Measurements from ENCODE around the gene GEN1.

Gene GEN1

DNA sequence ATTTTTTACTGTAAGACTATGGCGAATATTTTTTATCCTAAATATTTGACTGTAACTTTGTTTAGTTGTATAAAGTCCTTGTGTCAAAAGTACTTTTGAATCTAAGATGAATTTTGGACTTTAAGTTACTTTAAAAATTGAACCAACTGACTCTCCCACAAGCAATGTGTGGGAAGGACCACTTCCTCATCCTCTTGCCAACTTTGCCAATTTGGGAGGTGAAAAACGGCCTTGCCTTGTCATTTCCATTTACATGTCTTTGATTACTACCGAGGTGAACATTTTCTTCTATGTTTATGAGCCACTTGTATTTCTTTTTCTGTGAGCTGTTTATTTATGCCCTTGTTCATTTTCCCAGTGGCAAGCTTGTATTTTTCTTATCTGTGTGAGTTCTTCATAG is 49.6 kb downstream of the GEN1 start:
- Mint-ChIP-seq H3K27me3 (peaks cover 7% of the 10 kb centered on the region), H3K4me3 (no peak overlapping the region), H3K27ac (no peak overlapping the region), H3K4me1 (no peaks in the 10 kb centered on the region), H3K36me3 (no peaks in the 10 kb centered on the region), H3K9me3 (no peaks in the 10 kb centered on the region)

DNA sequence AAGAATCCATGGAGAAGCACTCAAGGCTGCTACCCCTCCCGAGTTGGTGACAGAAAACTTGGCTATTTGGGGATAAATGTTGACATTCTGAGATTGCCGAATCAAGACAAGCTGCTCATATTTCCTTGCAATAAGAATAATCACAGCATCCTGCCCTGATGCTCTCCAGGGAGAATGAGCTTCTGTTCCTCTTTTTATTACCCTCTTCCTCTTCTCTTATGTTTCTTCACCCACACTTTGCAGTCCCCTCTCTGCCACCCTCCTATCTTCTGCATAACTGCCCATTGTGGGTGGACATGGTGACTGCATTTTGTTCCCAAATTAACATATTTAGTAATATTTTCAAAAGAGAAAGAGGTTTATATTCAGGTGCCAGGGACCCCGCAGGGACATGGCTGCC is 50.4 kb downstream of the GEN1 start:
- H3K36me3 Mint-ChIP-seq: no peaks in the 10 kb centered on the region
- no peak overlapping the region for H3K27ac Mint-ChIP-seq
- H3K9me3 Mint-ChIP-seq: no peaks in the 10 kb centered on the region
- no peaks in the 10 kb centered on the region for H3K4me1 Mint-ChIP-seq
- H3K27me3 Mint-ChIP-seq: peaks cover 5% of the 10 kb centered on the region
- H3K4me3 Mint-ChIP-seq: no peak overlapping the region

DNA sequence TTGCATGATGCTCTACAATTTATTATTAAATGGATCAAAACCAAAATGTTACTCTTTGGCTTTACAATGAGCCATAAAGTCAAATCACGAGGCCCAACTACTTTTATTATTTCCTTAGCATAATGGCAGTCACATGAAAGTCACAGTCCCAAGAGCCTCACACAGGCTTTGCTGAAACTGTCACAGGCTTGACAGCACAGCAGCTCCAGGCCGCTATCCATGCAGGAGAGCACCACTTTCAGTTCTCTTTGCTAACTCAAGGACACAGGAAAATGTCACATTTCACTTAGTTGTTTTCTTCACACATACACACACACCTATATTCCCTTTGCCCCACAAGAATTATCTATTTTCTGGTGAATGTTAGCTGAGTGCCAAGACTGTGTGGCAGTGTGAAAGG is 51.2 kb downstream of the GEN1 start:
- Mint-ChIP-seq H3K4me1 (no peaks in the 10 kb centered on the region), H3K9me3 (no peaks in the 10 kb centered on the region), H3K4me3 (no peak overlapping the region), H3K27ac (no peak overlapping the region), H3K36me3 (no peaks in the 10 kb centered on the region), H3K27me3 (peaks cover 5% of the 10 kb centered on the region)

DNA sequence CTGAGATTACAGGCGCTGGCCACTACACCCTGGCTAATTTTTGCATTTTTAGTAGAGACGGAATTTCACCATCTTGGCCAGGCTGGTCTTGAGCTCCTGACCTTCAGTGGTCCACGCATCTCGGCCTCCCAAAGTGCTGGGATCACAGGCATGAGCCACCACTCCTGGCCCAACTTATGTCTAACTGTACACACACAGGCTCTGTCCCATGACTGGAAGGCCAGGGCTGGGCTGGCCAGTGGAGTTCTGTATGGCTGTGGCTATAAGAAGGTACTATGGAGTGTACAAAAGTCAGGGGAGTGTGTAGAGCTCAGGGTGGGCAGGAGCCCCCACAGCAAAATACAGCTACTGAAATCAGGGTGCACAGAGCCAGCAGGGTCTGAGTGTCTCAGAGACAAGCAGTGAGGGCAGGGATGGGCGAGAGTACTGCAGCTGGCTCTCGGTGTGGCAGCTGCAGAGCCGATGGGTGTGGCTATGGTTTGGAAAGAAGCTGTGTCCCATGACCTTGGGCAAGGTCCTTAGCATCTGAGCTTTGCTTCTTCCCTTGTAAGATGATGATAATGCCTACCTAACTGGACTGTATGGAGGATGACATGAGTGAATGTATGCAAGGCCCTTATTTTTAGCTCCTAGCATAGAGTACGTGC is 51.9 kb downstream of the GEN1 start:
- H3K4me1 Mint-ChIP-seq: no peaks in the 10 kb centered on the region
- peaks cover 5% of the 10 kb centered on the region for H3K27me3 Mint-ChIP-seq
- H3K36me3 Mint-ChIP-seq: no peaks in the 10 kb centered on the region
- no peaks in the 10 kb centered on the region for H3K9me3 Mint-ChIP-seq
- no peak overlapping the region for H3K27ac Mint-ChIP-seq
- no peak overlapping the region for H3K4me3 Mint-ChIP-seq

DNA sequence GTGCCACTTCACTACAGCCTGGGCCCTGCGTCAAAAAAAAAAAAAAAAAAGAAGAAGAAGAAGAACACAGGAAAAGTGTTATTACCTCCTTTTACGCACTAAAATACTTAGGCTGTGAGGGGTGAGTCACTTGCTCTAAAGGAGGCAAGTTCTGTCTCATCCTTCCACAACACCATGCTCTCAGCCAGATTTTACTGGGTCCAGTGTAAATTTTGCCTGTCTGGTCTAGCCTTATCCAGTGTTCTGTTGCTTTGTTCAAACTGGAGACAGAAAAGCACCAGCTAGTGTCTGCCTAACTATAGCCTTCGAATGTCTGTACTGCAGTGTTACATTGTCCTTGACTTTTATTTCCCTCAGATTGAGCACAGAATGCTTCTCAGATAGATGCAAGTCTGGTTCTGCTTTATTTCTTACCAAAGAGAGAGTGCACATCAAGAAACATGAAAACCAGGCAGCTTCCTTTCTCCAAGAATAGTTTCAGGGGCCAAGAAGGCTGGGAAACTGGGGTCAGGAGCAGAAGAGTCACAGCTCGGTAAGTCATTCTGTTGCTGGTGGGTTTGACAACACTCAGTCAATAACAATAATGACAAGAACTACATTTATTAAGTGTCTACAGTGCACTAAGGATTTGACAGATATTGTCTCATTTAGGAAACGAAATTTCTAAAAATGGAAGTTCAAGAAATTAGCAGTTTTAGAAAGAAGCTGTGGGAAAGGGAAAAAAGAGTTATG is 59.2 kb downstream of the GEN1 start:
- Mint-ChIP-seq H3K27me3 (peaks cover 2% of the 10 kb centered on the region), H3K4me3 (no peak overlapping the region), H3K36me3 (no peaks in the 10 kb centered on the region), H3K27ac (no peak overlapping the region), H3K9me3 (no peaks in the 10 kb centered on the region), H3K4me1 (no peaks in the 10 kb centered on the region)

DNA sequence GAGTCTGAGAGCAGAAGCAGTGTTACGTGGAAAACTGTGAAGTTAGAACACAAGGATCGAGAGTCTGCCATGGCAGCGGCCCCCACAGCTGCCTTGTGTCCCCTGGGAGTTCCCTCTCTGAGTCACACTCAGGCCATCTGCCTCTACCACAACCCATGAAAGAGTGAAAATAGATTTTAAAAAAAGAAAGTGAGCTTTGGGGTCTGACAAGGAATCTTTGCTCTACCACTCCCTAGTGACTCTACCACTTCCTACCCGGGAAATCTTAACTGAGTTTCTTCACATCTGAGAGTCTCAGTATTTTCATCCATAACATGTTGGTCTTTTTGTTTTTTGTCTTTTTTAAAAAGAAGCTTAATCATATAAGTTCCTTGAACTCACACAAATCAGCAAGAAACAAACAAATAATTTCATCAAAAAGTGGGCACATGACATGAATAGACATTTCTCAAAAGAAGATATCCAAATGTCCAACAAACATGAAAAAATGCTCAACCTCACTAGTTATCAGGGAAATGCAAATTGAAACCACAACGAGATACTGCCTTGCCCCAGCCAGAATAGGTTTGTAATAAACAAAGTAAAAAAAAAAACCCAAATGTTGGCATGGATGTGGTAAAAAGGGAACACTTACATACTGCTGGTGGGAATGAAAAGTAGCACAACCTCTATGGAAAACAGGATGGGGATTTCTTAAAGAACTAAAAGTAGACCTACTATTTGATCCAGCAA is 60.0 kb downstream of the GEN1 start:
- Mint-ChIP-seq H3K4me1 (no peaks in the 10 kb centered on the region), H3K27ac (no peak overlapping the region), H3K27me3 (peaks cover 2% of the 10 kb centered on the region)

DNA sequence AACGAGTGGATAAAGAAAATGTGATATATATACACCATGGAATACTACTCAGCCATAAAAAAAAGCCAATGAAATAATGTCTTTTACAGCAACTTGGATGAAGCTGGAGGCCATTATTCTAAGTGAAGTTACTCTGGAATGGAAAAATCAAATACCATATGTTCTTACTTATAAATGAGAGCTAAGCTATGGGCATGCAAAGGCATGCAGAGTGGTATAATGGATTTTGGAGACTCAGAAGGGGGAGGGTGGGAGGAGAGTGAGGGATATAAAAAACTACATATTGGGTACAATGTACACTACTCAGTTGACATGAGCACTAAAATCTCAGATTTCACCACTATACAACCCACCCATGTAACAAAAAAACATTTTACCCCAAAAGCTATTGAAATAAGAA is 60.7 kb downstream of the GEN1 start:
- Mint-ChIP-seq H3K27ac (no peak overlapping the region), H3K4me1 (no peaks in the 10 kb centered on the region), H3K27me3 (peaks cover 2% of the 10 kb centered on the region), H3K4me3 (no peak overlapping the region), H3K9me3 (no peaks in the 10 kb centered on the region), H3K36me3 (no peaks in the 10 kb centered on the region)

More for the DNA sequence above, 60.0 kb downstream of the GEN1 start:
- no peak overlapping the region for H3K4me3 Mint-ChIP-seq
- H3K9me3 Mint-ChIP-seq: no peaks in the 10 kb centered on the region
- H3K36me3 Mint-ChIP-seq: no peaks in the 10 kb centered on the region

DNA sequence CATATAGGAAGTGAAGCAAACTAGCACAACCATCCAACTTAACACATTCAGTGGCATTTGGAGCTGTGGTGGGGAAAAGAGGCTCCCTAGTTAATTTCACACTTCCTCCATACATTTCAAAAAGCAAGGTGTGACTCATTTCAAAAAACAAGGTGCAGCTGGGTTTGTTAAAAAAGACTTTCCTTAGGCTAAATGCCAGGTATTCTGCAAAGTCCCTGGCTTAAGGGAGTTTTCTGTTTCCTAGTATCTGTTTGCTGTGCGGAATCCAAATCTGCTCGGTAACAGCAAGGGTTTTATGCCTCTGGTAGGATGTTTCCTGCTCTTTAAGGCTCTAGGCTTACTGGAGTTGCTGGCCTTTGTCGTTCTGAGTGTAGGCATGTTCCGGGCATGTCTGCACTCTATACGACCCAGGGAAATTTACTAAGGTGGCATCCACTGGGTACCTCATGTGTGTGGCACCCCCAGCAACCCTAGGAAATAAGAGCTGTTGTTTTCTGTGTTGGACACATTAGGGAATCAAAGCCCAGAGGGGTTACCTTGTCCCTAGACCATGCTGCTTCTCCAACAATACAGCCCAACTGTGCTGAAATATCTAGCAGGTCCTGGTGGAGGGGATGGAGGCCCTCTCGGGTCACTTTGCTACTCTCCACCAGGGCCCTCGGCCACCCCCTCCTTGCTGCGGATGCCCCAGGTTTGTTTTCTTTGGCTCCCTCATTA is 61.7 kb downstream of the GEN1 start:
- Mint-ChIP-seq H3K9me3 (no peaks in the 10 kb centered on the region), H3K27ac (no peak overlapping the region), H3K4me1 (no peaks in the 10 kb centered on the region), H3K4me3 (no peak overlapping the region), H3K27me3 (peaks cover 3% of the 10 kb centered on the region), H3K36me3 (no peaks in the 10 kb centered on the region)

DNA sequence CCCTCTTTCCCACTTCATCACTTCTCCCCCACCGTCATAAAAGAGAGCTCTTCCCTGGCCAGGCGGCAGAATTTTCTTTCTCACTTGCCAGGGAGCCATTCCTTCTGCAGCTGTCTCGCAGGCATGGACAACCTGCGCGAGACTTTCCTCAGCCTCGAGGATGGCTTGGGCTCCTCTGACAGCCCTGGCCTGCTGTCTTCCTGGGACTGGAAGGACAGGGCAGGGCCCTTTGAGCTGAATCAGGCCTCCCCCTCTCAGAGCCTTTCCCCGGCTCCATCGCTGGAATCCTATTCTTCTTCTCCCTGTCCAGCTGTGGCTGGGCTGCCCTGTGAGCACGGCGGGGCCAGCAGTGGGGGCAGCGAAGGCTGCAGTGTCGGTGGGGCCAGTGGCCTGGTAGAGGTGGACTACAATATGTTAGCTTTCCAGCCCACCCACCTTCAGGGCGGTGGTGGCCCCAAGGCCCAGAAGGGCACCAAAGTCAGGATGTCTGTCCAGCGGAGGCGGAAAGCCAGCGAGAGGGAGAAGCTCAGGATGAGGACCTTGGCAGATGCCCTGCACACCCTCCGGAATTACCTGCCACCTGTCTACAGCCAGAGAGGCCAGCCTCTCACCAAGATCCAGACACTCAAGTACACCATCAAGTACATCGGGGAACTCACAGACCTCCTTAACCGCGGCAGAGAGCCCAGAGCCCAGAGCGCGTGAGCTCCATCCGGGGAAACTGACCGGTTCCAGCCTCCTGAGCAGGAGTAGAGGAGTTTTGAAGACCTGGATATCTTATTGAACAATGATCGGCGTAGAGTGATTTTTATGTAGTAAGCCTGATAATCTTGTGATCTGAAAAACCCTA is 62.7 kb downstream of the GEN1 start, which contains the start of gene MSGN1:
MSGN1 (plus strand) TSS at position 65 of the 850 bp plus-strand sequence; CDS start at position 124, 59 bp downstream.
- H3K27ac Mint-ChIP-seq: no peak within 1 kb of the TSS
- H3K27me3 Mint-ChIP-seq: peaks cover 3% of the 10 kb centered on the region
- peaks cover under 1% of the 10 kb centered on the region for H3K4me1 Mint-ChIP-seq
- H3K36me3 Mint-ChIP-seq: no peaks in the 10 kb centered on the region
- no peak within 1 kb of the TSS for H3K4me3 Mint-ChIP-seq
- H3K9me3 Mint-ChIP-seq: no peaks in the 10 kb centered on the region

DNA sequence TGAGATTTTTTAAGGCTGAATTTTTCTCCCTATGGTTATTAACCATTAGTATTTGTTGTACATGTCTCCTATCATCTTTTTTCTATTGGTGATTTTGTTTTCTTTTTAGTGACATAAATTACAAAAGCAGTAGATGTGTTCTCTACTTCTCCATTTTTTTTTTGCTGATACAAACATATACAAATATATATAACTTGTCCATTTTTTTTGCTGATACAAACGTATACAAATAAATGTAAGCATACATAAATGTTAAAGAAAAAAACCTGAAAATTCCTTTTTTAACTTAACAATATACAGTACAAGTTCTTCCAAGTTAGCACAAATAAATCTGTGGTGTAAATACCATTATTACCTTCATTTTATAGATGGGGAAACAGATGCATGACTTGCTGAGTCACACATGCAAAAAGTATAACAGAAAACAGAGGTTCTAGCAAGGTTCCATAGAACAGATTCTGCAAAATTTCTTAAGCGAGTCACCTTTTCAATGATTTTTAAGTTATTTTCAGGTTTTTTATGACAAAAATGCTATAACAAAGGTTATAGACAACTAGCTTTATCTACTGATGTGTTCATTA is 64.4 kb downstream of the GEN1 start:
- H3K27ac Mint-ChIP-seq: no peak overlapping the region
- no peaks in the 10 kb centered on the region for H3K9me3 Mint-ChIP-seq
- peaks cover 3% of the 10 kb centered on the region for H3K4me1 Mint-ChIP-seq
- H3K36me3 Mint-ChIP-seq: no peaks in the 10 kb centered on the region
- H3K4me3 Mint-ChIP-seq: no peak overlapping the region
- peaks cover 3% of the 10 kb centered on the region for H3K27me3 Mint-ChIP-seq

DNA sequence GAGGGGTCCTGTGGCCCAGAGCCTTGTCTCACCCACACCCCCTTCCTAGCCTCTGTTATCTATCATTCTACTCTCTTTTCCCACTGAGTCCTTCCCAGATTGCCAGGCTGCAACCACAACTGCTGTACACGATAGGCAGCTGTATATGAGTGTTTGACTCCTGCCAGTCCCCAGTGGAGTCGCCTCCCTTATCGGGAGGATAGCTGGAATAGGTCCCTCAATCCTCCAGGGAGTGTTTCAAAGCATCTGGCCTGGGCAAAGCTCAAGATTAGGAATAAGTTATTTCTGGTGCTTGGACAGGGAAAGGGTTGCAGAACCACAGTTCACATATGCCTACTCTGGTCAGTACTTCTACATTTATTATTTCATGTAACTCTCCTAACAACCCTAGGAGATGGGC is 67.1 kb downstream of the GEN1 start:
- Mint-ChIP-seq H3K4me1 (peaks cover 3% of the 10 kb centered on the region), H3K9me3 (no peaks in the 10 kb centered on the region), H3K27ac (no peak overlapping the region), H3K36me3 (no peaks in the 10 kb centered on the region), H3K4me3 (no peak overlapping the region), H3K27me3 (peaks cover 3% of the 10 kb centered on the region)

DNA sequence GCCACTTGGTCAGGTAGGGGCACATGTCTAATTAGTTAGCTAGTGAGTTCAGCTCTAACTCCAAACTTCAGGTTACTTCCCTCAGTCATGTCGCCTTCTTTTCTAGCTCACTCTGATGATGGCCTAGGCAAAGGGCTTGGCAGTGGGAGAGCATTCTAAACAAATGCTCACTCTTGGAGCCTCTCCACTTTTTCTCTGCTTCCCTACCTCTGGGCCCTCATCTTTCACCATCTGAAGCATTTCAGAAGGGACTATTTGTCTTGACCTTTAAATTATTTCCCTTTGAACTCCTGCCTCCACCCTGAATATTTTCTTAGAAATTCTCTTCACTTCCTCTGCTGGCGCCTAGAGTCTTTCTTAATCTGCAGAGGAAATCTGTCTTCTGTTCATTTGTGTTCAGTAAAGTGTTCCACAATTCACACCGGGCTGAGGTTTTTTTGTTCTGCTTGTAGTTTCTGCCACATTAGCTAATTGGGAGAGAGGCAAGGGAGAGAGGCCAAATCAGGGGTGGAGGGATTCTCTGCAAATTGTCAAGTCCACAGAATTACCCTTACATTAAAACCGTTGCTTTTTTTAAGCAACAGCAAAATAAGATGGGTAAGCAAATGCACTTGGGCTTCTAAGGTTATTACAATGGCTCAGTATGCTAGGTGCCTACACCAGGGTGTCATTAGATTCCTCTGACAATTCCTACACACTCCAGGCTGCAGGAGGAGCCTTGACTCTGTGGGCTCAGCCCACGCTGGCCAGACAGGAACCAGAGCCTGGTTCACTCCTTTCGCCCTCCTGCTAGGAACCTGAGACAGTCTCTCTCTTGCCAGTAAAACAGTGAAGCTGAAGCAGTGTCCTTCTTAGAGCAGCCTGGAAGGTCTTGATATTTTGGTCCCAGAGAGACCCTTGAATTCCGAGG is 67.9 kb downstream of the GEN1 start:
- Mint-ChIP-seq H3K27ac (no peak overlapping the region), H3K36me3 (no peaks in the 10 kb centered on the region), H3K4me1 (peaks cover 3% of the 10 kb centered on the region), H3K4me3 (no peak overlapping the region), H3K9me3 (no peaks in the 10 kb centered on the region), H3K27me3 (peaks cover 1% of the 10 kb centered on the region)

DNA sequence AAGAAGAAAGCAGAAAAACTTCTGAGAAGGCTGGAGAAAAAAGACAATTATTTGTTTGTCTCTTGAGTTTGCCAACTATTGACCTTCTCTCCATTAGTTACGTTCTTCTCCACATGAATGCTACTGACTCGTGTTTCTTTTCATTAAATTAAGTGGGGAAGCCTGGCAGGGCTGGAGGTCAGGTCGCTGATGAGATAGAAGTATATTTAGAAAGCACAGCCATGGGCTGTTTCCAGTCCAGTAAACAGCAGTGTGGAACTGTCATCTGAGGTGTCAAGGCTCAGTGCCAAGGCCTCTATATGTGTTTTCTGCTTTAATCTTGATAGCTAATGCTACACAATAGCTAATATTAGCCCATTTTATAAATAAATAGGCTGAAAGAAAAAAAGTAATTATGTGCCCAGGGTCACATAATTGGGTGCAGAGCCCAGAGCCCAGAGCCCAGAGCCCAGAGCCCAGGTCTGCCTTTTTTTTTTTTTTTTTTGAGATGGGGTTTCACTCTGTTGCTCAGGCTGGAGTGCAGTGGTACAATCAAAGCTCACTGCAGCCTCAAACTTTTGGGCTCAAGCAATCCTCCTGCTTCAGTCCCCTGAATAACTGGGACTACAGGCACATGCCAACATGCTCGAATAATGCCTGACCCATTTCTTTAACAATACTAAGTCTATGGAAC is 68.6 kb downstream of the GEN1 start:
- Mint-ChIP-seq H3K27ac (no peak overlapping the region), H3K27me3 (peaks cover 1% of the 10 kb centered on the region), H3K4me3 (no peak overlapping the region), H3K36me3 (no peaks in the 10 kb centered on the region), H3K4me1 (peaks cover 3% of the 10 kb centered on the region), H3K9me3 (no peaks in the 10 kb centered on the region)

Data from activated naive CD4-positive, alpha-beta T cell treated with anti-CD3 and anti-CD28 coated beads, Interleukin-2, amount 50 U/mL, for 24 hours (primary cell).